Gastroesophageal sphincter (tissue), 4 donors: ENCODE data around the gene SIGLEC6. TPM values are rescaled to one million over a fixed set of nuclear protein-coding genes. Genes with fewer than 3 reads are reported as not detected.

Source experiments
- ATAC-seq: fragments of 150-250 bp; one replicate; pipeline ENCODE4 v1.9.1; 2016; ENCODE audit warnings: mild to moderate bottlenecking, moderate library complexity
- H3K27ac ChIP-seq, 4 donors: fragments of 200-600 bp; sonication (generic) in 3 of 4; 1 replicate in 3 of 4; 2 replicates in 1 of 4; pipeline ENCODE4 v1.5.1; 2016 to 2019
- H3K27me3 ChIP-seq: fragments of 200-600 bp; sonication (generic); one replicate; pipeline ENCODE4 v1.5.1; 2019
- H3K36me3 ChIP-seq, 2 donors: fragments of 200-600 bp; sonication (generic); one replicate each; pipeline ENCODE4 v1.5.1; 2019; ENCODE audit warnings: control low read depth in 1 of 2
- H3K4me1 ChIP-seq, 3 donors: fragments of 200-600 bp; sonication (generic); 1 replicate in 2 of 3; 2 replicates in 1 of 3; pipeline ENCODE4 v1.5.1; 2016 to 2019; ENCODE audit warnings: control low read depth in 2 of 3
- H3K4me3 ChIP-seq, 2 donors: fragments of 200-600 bp; sonication (generic); one replicate each; pipeline ENCODE4 v1.5.1; 2019; ENCODE audit warnings: mild to moderate bottlenecking in 1 of 2, moderate library complexity in 1 of 2
- H3K9me3 ChIP-seq, 3 donors: fragments of 200-600 bp; sonication (generic); one replicate each; pipeline ENCODE4 v1.5.1; 2017 to 2019; ENCODE audit warnings: control low read depth in 2 of 3
- CTCF ChIP-seq, 4 experiments: fragments of 200-600 bp in 2 of 4; fragments of 450-650 bp in 2 of 4; sonication (generic) in 1 of 4; IDR thresholded peaks; one replicate each; pipeline ENCODE4 v1.5.1; 2017 to 2019; ENCODE audit warnings: antibody characterized with exemption in 4 of 4, mild to moderate bottlenecking in 2 of 4, moderate library complexity in 2 of 4
- EP300 ChIP-seq: sonication (generic); formaldehyde crosslinking; IDR thresholded peaks from one replicate; pipeline ENCODE4 v1.6.1; 2017; ENCODE audit warnings: antibody characterized with exemption, mild to moderate bottlenecking
- POLR2A ChIP-seq, 2 donors: fragments of 450-650 bp; IDR thresholded peaks; one replicate each; pipeline ENCODE4 v1.6.1; 2017; ENCODE audit warnings: antibody characterized with exemption in 2 of 2, mild to moderate bottlenecking in 2 of 2, moderate library complexity in 1 of 2
- POLR2AphosphoS5 ChIP-seq: sonication (generic); formaldehyde crosslinking; IDR thresholded peaks from one replicate; pipeline ENCODE4 v1.6.1; 2017; ENCODE audit warnings: antibody characterized with exemption
- WGBS, 2 donors: methylation state at CpG; one replicate each; pipeline ENCODE4 v1.1.5; 2018; ENCODE audit warnings: low coverage in 1 of 2; 5-methylcytosine and 5-hydroxymethylcytosine counted together
- total RNA-seq, 4 donors: library from RNA; depleted of rRNA; stranded (reverse); fragments of >200 nt; gene quantifications; one replicate each; pipeline ENCODE4 v1.1.0, GENCODE V29; 2016

SIGLEC6 gene
- total RNA-seq, 4 donors from 2014 or later, result 0.59 to 3.9 (median 3.1) TPM

DNA sequence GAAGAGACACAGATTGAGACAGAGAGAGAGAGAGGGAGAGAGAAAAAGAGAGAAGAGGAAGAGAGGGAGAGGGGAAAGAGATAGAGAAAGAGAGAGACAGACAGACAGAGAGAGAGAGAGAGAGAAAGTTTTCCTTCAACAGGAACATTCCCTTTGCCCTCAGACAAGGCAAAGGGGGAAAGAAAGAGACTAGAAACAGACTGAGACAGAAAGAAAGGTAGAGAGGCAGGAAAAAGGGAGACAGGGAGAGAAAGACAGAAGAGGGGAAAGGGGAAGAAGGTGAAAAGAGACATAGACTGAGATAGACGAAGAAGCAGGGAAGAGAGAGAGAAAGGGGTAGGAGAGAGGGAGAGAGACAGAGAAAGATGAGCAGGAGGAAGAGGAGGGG, 21.1 kb upstream of the SIGLEC6 start:
- ATAC-seq, result no peak
- Histone ChIP-seq H3K4me3 (no peak overlapping the region), H3K4me1 (no peaks in the 10 kb centered on the region), H3K36me3 (no peaks in the 10 kb centered on the region), H3K27me3 (peaks cover 79% of the 10 kb centered on the region), H3K9me3 (no peaks in the 10 kb centered on the region), H3K27ac (no peak overlapping the region)
- TF ChIP-seq POLR2A (IDR thresholded peaks at IDR 0.05), result no peak
- no peak for TF ChIP-seq CTCF (IDR thresholded peaks at IDR 0.05)
- no peak for TF ChIP-seq EP300
- TF ChIP-seq POLR2AphosphoS5, result no peak
- WGBS, 2 donors, result 0 to 29% methylated on average over 1 of the region's 1 CpG

DNA sequence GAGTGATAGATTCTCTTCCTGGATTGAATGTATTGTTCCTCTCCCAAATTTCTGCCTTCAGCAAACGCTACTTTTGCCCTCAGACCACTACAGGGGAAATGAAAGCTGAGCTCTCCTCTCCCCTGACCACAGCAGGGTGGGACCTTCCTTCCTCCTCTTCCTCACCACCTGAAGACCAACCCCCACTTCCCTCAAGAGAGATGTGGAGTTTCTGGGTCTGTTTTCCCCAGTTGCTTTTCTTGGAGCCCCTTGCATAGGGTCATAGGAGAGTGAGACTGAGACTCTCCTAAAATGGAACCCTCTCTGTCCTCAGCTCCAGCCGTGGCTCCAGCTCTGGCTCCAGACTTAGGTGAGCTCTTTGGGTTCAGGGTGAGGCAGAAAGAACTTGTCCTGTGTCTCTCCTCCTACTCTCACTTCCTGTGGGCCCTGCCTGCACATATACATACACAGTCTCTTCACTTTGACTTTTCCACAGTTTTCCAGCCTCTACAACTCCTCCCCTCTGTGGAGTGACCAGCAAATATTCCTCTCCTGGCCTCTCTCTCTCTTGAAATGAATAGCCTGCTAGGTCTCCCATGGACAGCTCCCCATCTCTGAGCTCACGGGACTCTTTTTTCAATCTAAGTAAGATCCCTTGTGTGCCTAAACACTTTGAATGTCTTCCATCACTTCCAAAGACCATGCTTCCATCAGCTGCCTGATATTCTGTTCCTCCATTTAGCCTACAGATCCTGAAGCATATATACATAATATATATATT, 20.4 kb upstream of the SIGLEC6 start:
- Histone ChIP-seq H3K27me3 (peaks cover 84% of the 10 kb centered on the region), H3K27ac (no peak overlapping the region), H3K9me3 (no peaks in the 10 kb centered on the region), H3K36me3 (no peaks in the 10 kb centered on the region), H3K4me3 (no peak overlapping the region), H3K4me1 (no peaks in the 10 kb centered on the region)
- ATAC-seq, result no peak
- 36% methylated on average over 3 of the region's 3 CpGs; no CpG with 5 or more reads in 1 of the 2 donors for WGBS, 2 donors
- TF ChIP-seq CTCF (IDR thresholded peaks at IDR 0.05) (no peak), EP300 (no peak), POLR2A (IDR thresholded peaks at IDR 0.05) (no peak), POLR2AphosphoS5 (no peak)

- WGBS, 2 donors, result 75 to 100% methylated on average over 1 to 8 of the region's 20 CpGs
- H3K4me3 ChIP-seq, result no peak overlapping the region
- H3K27me3 ChIP-seq, result peaks cover 87% of the 10 kb centered on the region
- ATAC-seq, result no peak
- H3K36me3 ChIP-seq, result no peaks in the 10 kb centered on the region
- TF ChIP-seq EP300 (no peak), POLR2A (IDR thresholded peaks at IDR 0.05) (no peak), CTCF (IDR thresholded peaks at IDR 0.05) (no peak), POLR2AphosphoS5 (no peak)
- H3K27ac ChIP-seq, result no peak overlapping the region
- no peaks in the 10 kb centered on the region for H3K4me1 ChIP-seq
- no peaks in the 10 kb centered on the region for H3K9me3 ChIP-seq
Measured at GRCh38 chr19:51550848-51551672, 19.6 kb upstream of the SIGLEC6 start.

DNA sequence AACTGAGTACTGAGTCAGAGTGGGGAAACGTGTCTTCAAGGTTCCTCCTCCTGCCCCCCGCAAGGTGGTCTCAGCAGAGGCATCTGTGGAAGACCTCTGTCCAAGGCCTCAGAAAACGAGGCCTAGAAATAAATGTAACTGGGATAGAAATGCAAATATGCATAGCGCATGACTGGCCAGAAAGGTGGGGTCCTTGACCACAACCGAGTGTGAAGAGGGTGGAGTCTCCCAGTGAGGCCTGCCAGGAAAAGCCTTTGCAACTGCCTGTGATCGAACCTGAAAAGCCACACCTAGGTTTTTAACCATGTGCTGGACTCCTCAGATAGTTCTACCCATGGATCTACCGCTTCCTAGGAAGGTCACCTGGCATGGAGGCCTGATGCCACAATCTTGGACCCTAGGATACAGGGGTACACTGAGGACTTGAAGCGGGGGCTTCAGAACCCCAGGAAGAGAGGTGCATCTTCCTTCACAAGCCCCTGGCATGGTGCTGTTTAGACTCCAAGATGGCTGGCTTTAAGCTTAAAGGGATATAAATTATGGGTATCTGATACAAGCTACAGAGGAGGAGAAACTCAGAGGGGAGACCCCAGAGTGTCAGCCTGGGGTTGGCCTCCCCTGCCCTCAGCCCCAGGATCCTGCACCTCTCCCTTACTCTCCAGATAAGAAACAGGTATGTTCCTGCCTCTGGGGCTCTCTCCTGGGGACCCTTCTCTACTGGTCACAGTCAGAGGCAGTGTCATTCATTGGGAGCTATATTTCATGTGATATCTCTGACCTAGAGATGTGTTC, 18.3 kb upstream of the SIGLEC6 start:
- ATAC-seq, result no peak
- WGBS, 2 donors, result 40 to 53% methylated on average over 1 to 8 of the region's 8 CpGs
- H3K4me3 ChIP-seq, result no peak overlapping the region
- TF ChIP-seq EP300 (no peak), POLR2AphosphoS5 (no peak), CTCF (IDR thresholded peaks at IDR 0.05) (no peak), POLR2A (IDR thresholded peaks at IDR 0.05) (no peak)
- H3K4me1 ChIP-seq, result no peaks in the 10 kb centered on the region
- no peaks in the 10 kb centered on the region for H3K9me3 ChIP-seq
- no peaks in the 10 kb centered on the region for H3K36me3 ChIP-seq
- no peak overlapping the region for H3K27ac ChIP-seq
- peaks cover 94% of the 10 kb centered on the region for H3K27me3 ChIP-seq
